GM23248 (cell line): ENCODE measurements around the gene NDUFV2. TPM values are rescaled to one million over a fixed set of nuclear protein-coding genes. Genes with fewer than 3 reads are reported as not detected.

Experiments
- DNase-seq: peaks from one replicate; pipeline ENCODE4 v3.0.0-alpha.2; 2015
- H2AFZ ChIP-seq: fragments of 200-600 bp; sonication (generic); 2 replicates; pipeline ENCODE4 v1.6.1; 2016; ENCODE audit warnings: antibody characterized with exemption
- H3F3A ChIP-seq: fragments of 200-600 bp; sonication (generic); 2 replicates; pipeline ENCODE4 v1.6.1; 2016; ENCODE audit warnings: mild to moderate bottlenecking, antibody characterized with exemption, mixed run types; ENCODE audit not compliant: insufficient read depth
- H3K27ac ChIP-seq: fragments of 200-600 bp; sonication (generic); 2 replicates; pipeline ENCODE4 v1.5.1; 2016; ENCODE audit warnings: mild to moderate bottlenecking
- H3K27me3 ChIP-seq: fragments of 200-600 bp; sonication (generic); replicated peaks from 2 replicates; pipeline ENCODE4 v1.6.1; 2016; ENCODE audit warnings: mild to moderate bottlenecking; ENCODE audit not compliant: insufficient read depth
- H3K36me3 ChIP-seq: fragments of 200-600 bp; sonication (generic); 2 replicates; pipeline ENCODE4 v1.6.1; 2016; ENCODE audit warnings: low read depth, mild to moderate bottlenecking
- H3K4me1 ChIP-seq: fragments of 200-600 bp; sonication (generic); 2 replicates; pipeline ENCODE4 v1.6.1; 2016; ENCODE audit warnings: mild to moderate bottlenecking; ENCODE audit not compliant: insufficient read depth
- H3K4me2 ChIP-seq: fragments of 200-600 bp; sonication (generic); one replicate; pipeline ENCODE4 v1.6.1; 2016; ENCODE audit warnings: mild to moderate bottlenecking; ENCODE audit not compliant: unreplicated experiment
- H3K4me3 ChIP-seq: fragments of 200-600 bp; sonication (generic); 2 replicates; pipeline ENCODE4 v1.5.1; 2016; ENCODE audit warnings: mild to moderate bottlenecking
- H3K79me2 ChIP-seq: fragments of 200-600 bp; sonication (generic); 2 replicates; pipeline ENCODE4 v1.6.1; 2016; ENCODE audit warnings: mild to moderate bottlenecking; ENCODE audit not compliant: insufficient read depth
- H3K9ac ChIP-seq: fragments of 200-600 bp; sonication (generic); 2 replicates; pipeline ENCODE4 v1.6.1; 2016; ENCODE audit warnings: mild to moderate bottlenecking
- H3K9me2 ChIP-seq: fragments of 200-600 bp; sonication (generic); 2 replicates; pipeline ENCODE4 v1.6.1; 2016; ENCODE audit warnings: mixed run types, mild to moderate bottlenecking, moderate library complexity; ENCODE audit not compliant: insufficient read depth
- H3K9me3 ChIP-seq: fragments of 200-600 bp; sonication (generic); one replicate; pipeline ENCODE4 v1.6.1; 2017; ENCODE audit warnings: low read depth
- H4K20me1 ChIP-seq: fragments of 200-600 bp; sonication (generic); 2 replicates; pipeline ENCODE4 v1.6.0; 2016; ENCODE audit not compliant: insufficient read depth
- EZH2 ChIP-seq: fragments of 200-600 bp; sonication (generic); IDR thresholded peaks from 2 replicates; pipeline ENCODE4 v1.6.1; 2018; ENCODE audit warnings: antibody characterized with exemption, mild to moderate bottlenecking; ENCODE audit not compliant: insufficient read depth, poor library complexity, severe bottlenecking
- EZH2phosphoT487 ChIP-seq: fragments of 200-600 bp; sonication (generic); IDR thresholded peaks from 2 replicates; pipeline ENCODE4 v1.6.1; 2018; ENCODE audit warnings: antibody characterized with exemption, moderate library complexity, mild to moderate bottlenecking, low read depth; ENCODE audit not compliant: insufficient read depth
- WGBS, 2 experiments: methylation state at CpG; one replicate each; pipeline ENCODE4 v1.1.6; 2015 to 2017; ENCODE audit warnings: low lambda C conversion rate in 2 of 2, low coverage in 1 of 2; ENCODE audit errors: missing lambda C conversion rate in 2 of 2; 5-methylcytosine and 5-hydroxymethylcytosine counted together
- in situ Hi-C: fragments of 300-500 bp; cut with MboI; formaldehyde crosslinking; loops from 2 replicates; pipeline ENCODE4 v1.15.0; 2020
- polyA plus RNA-seq: library from polyadenylated mRNA; unstranded; fragments of >200 nt; fragmentation: Nextera tagmentation; extraction: Ambion mirVana; gene quantifications from 2 replicates; pipeline ENCODE4 v1.2.1, GENCODE V29; 2016
- total RNA-seq: library from RNA; depleted of rRNA; stranded (reverse); fragments of >200 nt; shearing (Covaris generic); gene quantifications from 2 replicates; pipeline ENCODE4 v1.2.3, GENCODE V29; 2014

NDUFV2 gene
- total and polyA plus RNA-seq, 2 experiments from 2014 or later: 80.7 to 208 TPM

- 23 to 42% methylated on average over 1 of the region's 1 CpG for WGBS, 2 experiments
- H3F3A ChIP-seq: peaks cover 31% of the 10 kb centered on the region
- no peak for TF ChIP-seq EZH2phosphoT487
- TF ChIP-seq EZH2: no peak
- no peak overlapping the region for H3K4me2 ChIP-seq
- no peaks in the 10 kb centered on the region for H3K27me3 ChIP-seq
- no peaks in the 10 kb centered on the region for H3K9me2 ChIP-seq
- H3K4me1 ChIP-seq: peaks cover 51% of the 10 kb centered on the region
- H2AFZ ChIP-seq: no peak overlapping the region
- peaks cover 26% of the 10 kb centered on the region for H3K36me3 ChIP-seq
- no peak overlapping the region for H3K27ac ChIP-seq
- H3K9me3 ChIP-seq: no peaks in the 10 kb centered on the region
- no peak for DNase-seq
- H4K20me1 ChIP-seq: peaks cover 6% of the 10 kb centered on the region; the same call in 1 of the 2 replicates
- H3K4me3 ChIP-seq: no peak overlapping the region
- in situ Hi-C loops: no loop called here
- H3K9ac ChIP-seq: no peak overlapping the region
- H3K79me2 ChIP-seq: peaks cover 98% of the 10 kb centered on the region
These were observed 18.3 kb downstream of the NDUFV2 start for GRCh38 chr18:9120796-9121195.

- no peaks in the 10 kb centered on the region for H3K9me3 ChIP-seq
- no peak overlapping the region for H3K4me2 ChIP-seq
- peaks cover 6% of the 10 kb centered on the region for H3F3A ChIP-seq
- no peaks in the 10 kb centered on the region for H3K27me3 ChIP-seq
- no peak overlapping the region for H3K27ac ChIP-seq
- peaks cover 100% of the 10 kb centered on the region for H3K79me2 ChIP-seq
- no peak for TF ChIP-seq EZH2phosphoT487
- TF ChIP-seq EZH2: no peak
- H3K4me3 ChIP-seq: no peak overlapping the region
- in situ Hi-C loops: no loop called here
- H3K36me3 ChIP-seq: peaks cover 49% of the 10 kb centered on the region
- H3K4me1 ChIP-seq: peaks cover 26% of the 10 kb centered on the region
- DNase-seq: no peak
- peaks cover 6% of the 10 kb centered on the region; the same call in 1 of the 2 replicates for H4K20me1 ChIP-seq
- no peak overlapping the region for H3K9ac ChIP-seq
- no peak overlapping the region for H2AFZ ChIP-seq
- 96 to 98% methylated on average over 2 of the region's 2 CpGs for WGBS, 2 experiments
- no peaks in the 10 kb centered on the region for H3K9me2 ChIP-seq
These were observed 21.0 kb downstream of the NDUFV2 start for GRCh38 chr18:9123520-9123919.

- no peak overlapping the region for H3K27ac ChIP-seq
- H3K9me3 ChIP-seq: no peaks in the 10 kb centered on the region
- H3K4me2 ChIP-seq: no peak overlapping the region
- peaks cover 6% of the 10 kb centered on the region; the same call in 1 of the 2 replicates for H4K20me1 ChIP-seq
- in situ Hi-C loops: no loop called here
- peaks cover 17% of the 10 kb centered on the region for H3K4me1 ChIP-seq
- H3K27me3 ChIP-seq: no peaks in the 10 kb centered on the region
- H3K4me3 ChIP-seq: no peak overlapping the region
- H3K79me2 ChIP-seq: peaks cover 100% of the 10 kb centered on the region
- no peak overlapping the region for H3K9ac ChIP-seq
- WGBS, 2 experiments: 85 to 96% methylated on average over 1 of the region's 1 CpG
- H3K36me3 ChIP-seq: peaks cover 52% of the 10 kb centered on the region
- no peaks in the 10 kb centered on the region for H3K9me2 ChIP-seq
- TF ChIP-seq EZH2phosphoT487 (no peak), EZH2 (no peak)
- no peak for DNase-seq
- H3F3A ChIP-seq: peaks cover 13% of the 10 kb centered on the region
- H2AFZ ChIP-seq: no peak overlapping the region
These were observed 22.3 kb downstream of the NDUFV2 start for GRCh38 chr18:9124824-9125223.

- no peak overlapping the region for H3K4me3 ChIP-seq
- no peak for TF ChIP-seq EZH2
- TF ChIP-seq EZH2phosphoT487: no peak
- peaks cover 99% of the 10 kb centered on the region for H3K79me2 ChIP-seq
- peaks cover 26% of the 10 kb centered on the region for H3K4me1 ChIP-seq
- no peaks in the 10 kb centered on the region for H3K9me3 ChIP-seq
- H4K20me1 ChIP-seq: no peaks in the 10 kb centered on the region
- 71 to 78% methylated on average over 3 of the region's 3 CpGs for WGBS, 2 experiments
- H3K4me2 ChIP-seq: no peak overlapping the region
- no peak overlapping the region for H3K27ac ChIP-seq
- no peaks in the 10 kb centered on the region for H3K27me3 ChIP-seq
- in situ Hi-C loops: no loop called here
- no peak overlapping the region for H2AFZ ChIP-seq
- DNase-seq: no peak
- H3K36me3 ChIP-seq: peaks cover 55% of the 10 kb centered on the region
- no peaks in the 10 kb centered on the region for H3K9me2 ChIP-seq
- H3K9ac ChIP-seq: no peak overlapping the region
- H3F3A ChIP-seq: peaks cover 25% of the 10 kb centered on the region
These were observed 23.8 kb downstream of the NDUFV2 start for GRCh38 chr18:9126337-9126736.

- Histone ChIP-seq H3K79me2 (peaks cover 88% of the 10 kb centered on the region), H3K36me3 (peaks cover 59% of the 10 kb centered on the region), H2AFZ (no peak overlapping the region), H3K4me2 (no peak overlapping the region), H3K4me3 (no peak overlapping the region), H3K9me3 (no peaks in the 10 kb centered on the region), H4K20me1 (no peaks in the 10 kb centered on the region), H3K27ac (no peak overlapping the region), H3K27me3 (no peaks in the 10 kb centered on the region), H3F3A (peaks cover 51% of the 10 kb centered on the region), H3K4me1 (peaks cover 13% of the 10 kb centered on the region), H3K9me2 (no peaks in the 10 kb centered on the region), H3K9ac (no peak overlapping the region)
- TF ChIP-seq EZH2: no peak
- TF ChIP-seq EZH2phosphoT487: no peak
- 87 to 88% methylated on average over 4 of the region's 4 CpGs for WGBS, 2 experiments
- in situ Hi-C loops: no loop called here
- DNase-seq: no peak
These were observed 27.7 kb downstream of the NDUFV2 start for GRCh38 chr18:9130195-9130594.
